MCF 10A (cell line): Measurements from ENCODE around the gene USP10. TPM values are rescaled to one million over a fixed set of nuclear protein-coding genes. Genes with fewer than 3 reads are reported as not detected.

Experiments
- BruUV-seq: library from RNA; stranded (reverse); fragments of 400-500 nt; replicated peaks from 2 replicates; lab custom pipeline; 2021; lab: Mats Ljungman, UMichigan
- CTCF ChIA-PET: fragments of 300-600 bp; sonication (Branson Sonifier 250); formaldehyde crosslinking; extraction: SDS; loops from one replicate; lab custom pipeline; 2021; ENCODE audit warnings: antibody characterized with exemption, inconsistent platforms; lab: Yijun Ruan, JAX
- POLR2A ChIA-PET: fragments of 300-600, 350-650 bp; sonication (Branson Sonifier 250); formaldehyde crosslinking; extraction: SDS; loops from one replicate; lab custom pipeline; 2020; ENCODE audit warnings: antibody characterized with exemption, inconsistent platforms; lab: Yijun Ruan, JAX
- DNase-seq: peaks from one replicate; pipeline ENCODE4 v3.0.0-alpha.2; 2018; ENCODE audit not compliant: unreplicated experiment
- H3K27ac Mint-ChIP-seq: one replicate; pipeline ENCODE4 v1.8.0; 2022; ENCODE audit warnings: mild to moderate bottlenecking, low read depth, mixed read lengths; ENCODE audit not compliant: unreplicated experiment
- H3K27me3 Mint-ChIP-seq: one replicate; pipeline ENCODE4 v1.8.0; 2022; ENCODE audit warnings: mixed read lengths; ENCODE audit not compliant: insufficient read depth, unreplicated experiment
- H3K36me3 Mint-ChIP-seq: one replicate; pipeline ENCODE4 v1.8.0; 2022; ENCODE audit warnings: mild to moderate bottlenecking, moderate library complexity, mixed read lengths; ENCODE audit not compliant: insufficient read depth, unreplicated experiment
- H3K4me1 Mint-ChIP-seq: one replicate; pipeline ENCODE4 v1.8.0; 2022; ENCODE audit warnings: mixed read lengths; ENCODE audit not compliant: insufficient read depth, unreplicated experiment
- H3K4me3 Mint-ChIP-seq: one replicate; pipeline ENCODE4 v1.8.0; 2022; ENCODE audit warnings: mild to moderate bottlenecking, moderate library complexity, mixed read lengths; ENCODE audit not compliant: unreplicated experiment
- H3K9me3 Mint-ChIP-seq: one replicate; pipeline ENCODE4 v1.8.0; 2022; ENCODE audit warnings: mixed read lengths; ENCODE audit not compliant: unreplicated experiment
- CTCF ChIP-seq: fragments of 200-600 bp; IDR thresholded peaks from one replicate; pipeline ENCODE4 v1.8.0; 2022; ENCODE audit warnings: antibody characterized with exemption, mild to moderate bottlenecking; ENCODE audit not compliant: unreplicated experiment
- intact Hi-C: fragments of 100-400 bp; cut with micrococcal nuclease; formaldehyde crosslinking; loops from 2 replicates; pipeline ENCODE4 v1.14.1; 2022
- total RNA-seq: library from RNA; stranded (reverse); gene quantifications from 2 replicates; pipeline ENCODE4 v1.2.3, GENCODE V29; 2022

Gene USP10
- total RNA-seq, 1 experiment from 2014 or later, result 129 TPM

- Mint-ChIP-seq H3K36me3 (no peaks in the 10 kb centered on the region), H3K4me1 (peaks cover 6% of the 10 kb centered on the region), H3K9me3 (no peaks in the 10 kb centered on the region), H3K27ac (no peak overlapping the region), H3K4me3 (no peak overlapping the region), H3K27me3 (peaks cover 48% of the 10 kb centered on the region)
- intact Hi-C loops, result no loop called here
- ChIA-PET CTCF (interaction anchor here (0.6 kb wide), 1 partner anchor 46 kb away, joined by 3 read pairs; no protein-coding TSS in a partner anchor), POLR2A (interaction anchor here (0.6 kb wide), 1 partner anchor 89 kb away, joined by 4 read pairs; no protein-coding TSS in a partner anchor)
- no peak for DNase-seq
- TF ChIP-seq CTCF, result no peak
- BruUV-seq, result no TSS peak
Measured at GRCh38 chr16:84818989-84819643, 119.3 kb downstream of the USP10 start.

GRCh38 chr16:84819644-84820304 lies 120.0 kb downstream of the USP10 start, which contains the start of gene CRISPLD2:
Gene CRISPLD2 (plus strand): TSS chr16:84819985. CDS start chr16:84838496, 18,511 bp downstream.
- Mint-ChIP-seq H3K9me3 (no peaks in the 10 kb centered on the region), H3K27me3 (peaks cover 41% of the 10 kb centered on the region), H3K4me1 (peaks cover 6% of the 10 kb centered on the region), H3K36me3 (no peaks in the 10 kb centered on the region), H3K4me3 (peak within 1 kb of the TSS; percentile 18), H3K27ac (no peak within 1 kb of the TSS)
- no TSS peak for BruUV-seq
- TF ChIP-seq CTCF, result no peak
- intact Hi-C loops, result no loop called here
- ChIA-PET CTCF (no interaction called here), POLR2A (interaction anchor here (0.6 to 0.7 kb wide), 2 partner anchors 150 to 1918 kb away, joined by 3 read pairs; no protein-coding TSS in a partner anchor)
- peak; percentile 57 for DNase-seq

GRCh38 chr16:84820305-84820684 lies 120.5 kb downstream of the USP10 start:
- H3K4me1 Mint-ChIP-seq, result peaks cover 6% of the 10 kb centered on the region
- intact Hi-C loops, result no loop called here
- no peaks in the 10 kb centered on the region for H3K36me3 Mint-ChIP-seq
- H3K27me3 Mint-ChIP-seq, result peaks cover 36% of the 10 kb centered on the region
- no peak overlapping the region for H3K27ac Mint-ChIP-seq
- ChIA-PET POLR2A (interaction anchor here (0.6 to 0.7 kb wide), 2 partner anchors 150 to 1918 kb away, joined by 3 read pairs; no protein-coding TSS in a partner anchor), CTCF (no interaction called here)
- no TSS peak for BruUV-seq
- DNase-seq, result no peak
- TF ChIP-seq CTCF, result no peak
- H3K9me3 Mint-ChIP-seq, result no peaks in the 10 kb centered on the region
- H3K4me3 Mint-ChIP-seq, result peak overlapping the region; percentile 18

GRCh38 chr16:84820771-84821170 lies 121.0 kb downstream of the USP10 start:
- Mint-ChIP-seq H3K4me3 (no peak overlapping the region), H3K4me1 (peaks cover 6% of the 10 kb centered on the region), H3K9me3 (no peaks in the 10 kb centered on the region), H3K27me3 (peaks cover 31% of the 10 kb centered on the region), H3K36me3 (no peaks in the 10 kb centered on the region), H3K27ac (no peak overlapping the region)
- intact Hi-C loops, result no loop called here
- ChIA-PET CTCF (no interaction called here), POLR2A (interaction anchor here (0.7 kb wide), 1 partner anchor 1919 kb away, joined by 3 read pairs; no protein-coding TSS in a partner anchor)
- no peak for TF ChIP-seq CTCF
- DNase-seq, result no peak
- BruUV-seq, result no TSS peak
